Skeletal muscle tissue (tissue), 4 donors: Measurements from ENCODE around the gene VPS8. TPM values are rescaled to one million over a fixed set of nuclear protein-coding genes. Genes with fewer than 3 reads are reported as not detected.
"Not testable (repeated sequence)": the region's sequence is repeated elsewhere in the genome, so short reads cannot be mapped to it uniquely, and the experiment has no call there.

ENCODE experiments used
- H3K27ac ChIP-seq: one replicate; pipeline ENCODE4 v1.7.0; 2013; ENCODE audit warnings: mild to moderate bottlenecking, low read depth, low read length, inconsistent platforms
- H3K27me3 ChIP-seq, 3 donors: one replicate each; pipeline ENCODE4 v1.7.0; 2013; ENCODE audit warnings: low read length in 3 of 3; ENCODE audit not compliant: control insufficient read depth in 3 of 3, insufficient read depth in 3 of 3
- H3K36me3 ChIP-seq, 3 donors: one replicate each; pipeline ENCODE4 v1.7.0; 2013; ENCODE audit warnings: low read length in 3 of 3; ENCODE audit not compliant: control insufficient read depth in 3 of 3, insufficient read depth in 3 of 3
- H3K4me1 ChIP-seq, 3 donors: one replicate each; pipeline ENCODE4 v1.7.0; 2013; ENCODE audit warnings: low read length in 3 of 3, mild to moderate bottlenecking in 3 of 3; ENCODE audit not compliant: control insufficient read depth in 3 of 3, insufficient read depth in 3 of 3
- H3K4me3 ChIP-seq, 3 donors: one replicate each; pipeline ENCODE4 v1.7.0; 2013; ENCODE audit warnings: low read length in 3 of 3
- H3K9ac ChIP-seq, 3 donors: one replicate each; pipeline ENCODE4 v1.7.0; 2013; ENCODE audit warnings: low read length in 3 of 3, mild to moderate bottlenecking in 3 of 3, moderate library complexity in 2 of 3, low read depth in 1 of 3
- H3K9me3 ChIP-seq, 3 donors: one replicate each; pipeline ENCODE4 v1.7.0; 2013; ENCODE audit warnings: low read length in 3 of 3; ENCODE audit not compliant: control insufficient read depth in 3 of 3
- total RNA-seq: library from RNA; depleted of rRNA; stranded (reverse); fragments of >200 nt; gene quantifications from one replicate; pipeline ENCODE4 v1.2.3, GENCODE V29; 2014
- donor health status: Osteomylitis.

VPS8 gene
- total RNA-seq, 1 donor from 2014 or later, result 316 TPM

DNA sequence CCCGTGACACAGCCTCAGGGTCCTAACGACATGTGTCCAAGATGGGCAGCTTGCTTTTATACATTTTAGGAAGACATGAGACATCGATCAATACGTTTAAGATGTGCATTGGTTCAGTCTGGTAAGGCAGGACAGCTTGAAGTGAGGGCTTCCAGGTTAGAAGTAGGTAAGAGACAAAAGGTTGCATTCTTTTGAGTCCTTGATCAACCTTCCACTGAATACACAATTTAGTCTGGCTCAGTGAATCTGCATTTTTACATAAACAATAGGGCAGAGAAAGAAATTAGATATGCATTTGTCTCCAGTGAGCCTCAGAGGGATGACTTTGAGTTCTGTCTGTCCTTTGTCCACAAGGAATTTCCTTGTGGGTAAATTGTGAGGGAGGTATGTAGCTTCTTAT is 95.1 kb downstream of the VPS8 start:
- peaks cover 3 to 24% (median 7%) of the 10 kb centered on the region in 3 donors for H3K36me3 ChIP-seq
- not testable (repeated sequence) for H3K9ac ChIP-seq, H3K9me3 ChIP-seq, H3K4me3 ChIP-seq, H3K27me3 ChIP-seq, H3K4me1 ChIP-seq, H3K27ac ChIP-seq

GRCh38 chr3:184907681-184908649 is 96.0 kb downstream of the VPS8 start:
- Histone ChIP-seq H3K36me3 (peaks cover 3 to 22% (median 12%) of the 10 kb centered on the region in 3 donors), H3K4me3 (no peak overlapping the region), H3K27me3 (no peaks in the 10 kb centered on the region), H3K27ac (no peak overlapping the region), H3K4me1 (no peaks in the 10 kb centered on the region), H3K9me3 (no peaks in the 10 kb centered on the region), H3K9ac (no peak overlapping the region)

- H3K9ac ChIP-seq, result no peak overlapping the region
- no peaks in the 10 kb centered on the region for H3K4me1 ChIP-seq
- H3K27me3 ChIP-seq, result no peaks in the 10 kb centered on the region
- H3K36me3 ChIP-seq, result peaks cover 3 to 19% (median 14%) of the 10 kb centered on the region in 3 donors
- H3K4me3 ChIP-seq, result no peak overlapping the region
- no peak overlapping the region for H3K27ac ChIP-seq
- no peaks in the 10 kb centered on the region for H3K9me3 ChIP-seq
Observed at GRCh38 chr3:184908859-184909258, 96.9 kb downstream of the VPS8 start.

DNA sequence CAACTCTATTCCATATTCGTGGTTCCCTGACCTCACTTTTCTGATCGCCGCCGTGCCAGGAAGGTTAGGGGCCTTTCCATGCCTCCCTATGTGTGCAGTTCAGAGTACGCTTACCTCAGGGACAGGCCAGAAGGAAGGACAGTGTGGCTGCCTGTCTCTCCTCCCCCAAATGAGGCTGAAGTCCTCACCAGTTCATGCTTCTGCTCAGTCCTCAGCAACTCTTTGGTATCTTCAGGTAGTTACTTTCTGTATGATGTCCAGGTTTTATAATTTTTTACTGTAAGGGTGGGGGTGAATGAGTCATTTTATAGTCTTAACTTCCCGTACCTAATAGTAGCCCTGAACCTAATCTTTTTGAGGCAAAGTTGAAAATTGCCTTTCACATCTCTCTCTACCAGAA is 98.7 kb downstream of the VPS8 start:
- H3K9ac ChIP-seq, result no peak overlapping the region
- no peaks in the 10 kb centered on the region for H3K9me3 ChIP-seq
- H3K27ac ChIP-seq, result no peak overlapping the region
- H3K27me3 ChIP-seq, result no peaks in the 10 kb centered on the region
- no peaks in the 10 kb centered on the region for H3K4me1 ChIP-seq
- no peak overlapping the region for H3K4me3 ChIP-seq
- H3K36me3 ChIP-seq, result peaks cover 2 to 35% (median 22%) of the 10 kb centered on the region in 3 donors

GRCh38 chr3:184911570-184911969 is 99.6 kb downstream of the VPS8 start:
- Histone ChIP-seq H3K9ac (no peak overlapping the region), H3K4me3 (no peak overlapping the region), H3K4me1 (no peaks in the 10 kb centered on the region), H3K27ac (no peak overlapping the region), H3K27me3 (no peaks in the 10 kb centered on the region), H3K9me3 (no peaks in the 10 kb centered on the region), H3K36me3 (peaks cover 7 to 42% (median 28%) of the 10 kb centered on the region in 3 donors)

GRCh38 chr3:184912163-184912562 is 100.2 kb downstream of the VPS8 start:
- Histone ChIP-seq H3K36me3 (peaks cover 7 to 48% (median 32%) of the 10 kb centered on the region in 3 donors), H3K4me1 (no peaks in the 10 kb centered on the region), H3K9me3 (no peaks in the 10 kb centered on the region), H3K27ac (no peak overlapping the region), H3K27me3 (no peaks in the 10 kb centered on the region), H3K9ac (no peak overlapping the region), H3K4me3 (no peak overlapping the region)

DNA sequence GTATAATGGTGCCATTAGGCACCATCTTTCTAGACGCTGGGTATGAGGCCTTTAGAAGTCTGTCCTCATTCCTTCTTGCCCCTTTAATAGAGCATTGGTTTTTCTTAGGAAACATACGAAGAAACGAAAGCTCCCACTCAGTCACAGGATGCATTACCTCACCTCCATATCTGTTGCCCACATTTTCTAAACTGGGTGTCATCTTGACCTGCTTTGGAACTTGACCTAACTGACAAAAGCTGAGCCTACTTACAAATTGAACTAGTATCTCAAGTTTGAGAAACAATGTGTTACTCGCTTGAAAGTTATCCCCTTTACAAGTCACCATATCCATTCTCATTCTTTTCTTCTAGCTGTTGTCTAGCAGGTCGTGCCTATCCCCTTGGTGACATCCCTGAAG is 102.7 kb downstream of the VPS8 start:
- H3K4me3 ChIP-seq, result no peak overlapping the region
- peaks cover 12 to 56% (median 43%) of the 10 kb centered on the region in 3 donors for H3K36me3 ChIP-seq

GRCh38 chr3:184918750-184919149 is 106.8 kb downstream of the VPS8 start:
- Histone ChIP-seq H3K27me3 (no peaks in the 10 kb centered on the region), H3K9ac (no peak overlapping the region), H3K27ac (no peak overlapping the region), H3K4me3 (no peak overlapping the region), H3K36me3 (peaks cover 12 to 62% (median 56%) of the 10 kb centered on the region in 3 donors), H3K9me3 (no peaks in the 10 kb centered on the region), H3K4me1 (no peaks in the 10 kb centered on the region)

More for the DNA sequence above, 102.7 kb downstream of the VPS8 start:
- H3K27ac ChIP-seq, result no peak overlapping the region
- no peaks in the 10 kb centered on the region for H3K4me1 ChIP-seq
- H3K9ac ChIP-seq, result no peak overlapping the region
- H3K27me3 ChIP-seq, result no peaks in the 10 kb centered on the region
- H3K9me3 ChIP-seq, result no peaks in the 10 kb centered on the region

- Histone ChIP-seq H3K9ac (no peak overlapping the region), H3K27me3 (no peaks in the 10 kb centered on the region), H3K4me1 (no peaks in the 10 kb centered on the region), H3K36me3 (peaks cover 12 to 62% (median 55%) of the 10 kb centered on the region in 3 donors), H3K27ac (no peak overlapping the region), H3K4me3 (no peak overlapping the region), H3K9me3 (no peaks in the 10 kb centered on the region)
Observed at GRCh38 chr3:184919651-184920050, 107.7 kb downstream of the VPS8 start.

DNA sequence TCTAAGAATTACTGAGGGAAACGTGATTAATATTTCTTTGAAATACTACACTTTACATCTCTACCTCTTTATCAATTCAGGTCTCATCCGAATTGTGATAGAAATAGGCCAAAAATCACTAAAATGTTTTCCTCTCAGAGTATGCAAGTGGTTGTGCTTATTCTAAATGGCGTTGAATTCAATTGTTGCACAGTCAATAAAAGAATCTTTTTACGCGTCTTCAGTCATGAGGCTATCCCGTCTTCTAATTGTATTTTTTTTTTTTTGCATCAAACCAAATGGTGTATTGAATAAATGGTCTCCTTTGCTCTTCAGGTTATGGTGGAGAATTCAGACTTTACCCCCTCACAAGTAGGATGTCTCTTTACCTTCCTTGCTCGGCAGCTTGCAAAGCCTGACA is 112.6 kb downstream of the VPS8 start:
- Histone ChIP-seq H3K4me3 (no peak overlapping the region), H3K27me3 (no peaks in the 10 kb centered on the region), H3K9ac (no peak overlapping the region), H3K9me3 (no peaks in the 10 kb centered on the region), H3K27ac (no peak overlapping the region), H3K36me3 (peaks cover 11 to 61% (median 52%) of the 10 kb centered on the region in 3 donors), H3K4me1 (no peaks in the 10 kb centered on the region)
